HCT116 (cell line): ENCODE measurements around the gene CKS1B. TPM values are rescaled to one million over a fixed set of nuclear protein-coding genes. Genes with fewer than 3 reads are reported as not detected.

Source experiments
- ATAC-seq: fragments of 200-7000 bp; cut with Tn5 transposase; 2 replicates; pipeline ENCODE4 v1.9.1; 2020; ENCODE audit warnings: mild to moderate bottlenecking, moderate library complexity
- BruUV-seq: library from RNA; stranded (reverse); fragments of 400-500 nt; replicated peaks from 2 replicates; lab custom pipeline; 2021; lab: Mats Ljungman, UMichigan
- CTCF ChIA-PET: fragments of 300-600 bp; sonication (Branson Sonifier 250); formaldehyde crosslinking; loops from one replicate; lab custom pipeline; 2021; ENCODE audit warnings: antibody characterized with exemption; lab: Charles Lee
- POLR2A ChIA-PET: fragments of 300-600, 350-600 bp; sonication (Branson Sonifier 250); formaldehyde crosslinking; loops from one replicate; lab custom pipeline; 2021; ENCODE audit warnings: antibody characterized with exemption; lab: Charles Lee
- RAD21 ChIA-PET, 2 experiments: fragments of 300-600 bp; sonication (Branson Sonifier 250); formaldehyde crosslinking; loops; one replicate each; lab custom pipeline; 2023; ENCODE audit warnings: low total read pairs in 2 of 2; ENCODE audit not compliant: uncharacterized antibody in 2 of 2, unreplicated experiment in 2 of 2, low non-redundant PET in 1 of 2; lab: Charles Lee
- DNase-seq: peaks from one replicate; pipeline ENCODE4 v3.0.0-alpha.2; 2010; ENCODE audit warnings: low read depth, low spot score
- H2AFZ ChIP-seq: fragments of 200-600 bp; shearing (Covaris generic), sonication (generic); 2 replicates; pipeline ENCODE4 v1.6.1; 2017; ENCODE audit warnings: low read depth, mixed run types, mixed read lengths, antibody characterized with exemption, low read length; ENCODE audit not compliant: poor library complexity, severe bottlenecking
- H3K27ac ChIP-seq: 2 replicates; pipeline ENCODE4 v1.5.1; 2012; ENCODE audit warnings: low read depth, low read length
- H3K27me3 ChIP-seq: fragments of 200-600 bp; sonication (generic); 2 replicates; pipeline ENCODE4 v1.6.1; 2016; ENCODE audit warnings: mixed run types, low read length, mixed read lengths; ENCODE audit not compliant: insufficient read depth
- H3K36me3 ChIP-seq, 2 experiments: fragments of 200-500 bp in 1 of 2; fragments of 200-600 bp in 1 of 2; sonication (Bioruptor generic) in 1 of 2; sonication (generic) in 1 of 2; 2 replicates each; pipeline versions ENCODE4 v1.5.1 to v1.6.1; 2014 to 2016; ENCODE audit warnings: low read length in 2 of 2, inconsistent platforms in 1 of 2, mixed read lengths in 1 of 2, mixed run types in 1 of 2; ENCODE audit not compliant: insufficient read depth in 2 of 2, control insufficient read depth in 1 of 2
- H3K4me1 ChIP-seq, 2 experiments: fragments of 200-600 bp in 1 of 2; sonication (generic) in 1 of 2; 2 replicates each; pipeline versions ENCODE4 v1.5.1 to v1.6.1; 2012 to 2017; ENCODE audit warnings: low read length in 2 of 2, inconsistent platforms in 1 of 2, mild to moderate bottlenecking in 1 of 2, mixed read lengths in 1 of 2, mixed run types in 1 of 2, moderate library complexity in 1 of 2; ENCODE audit not compliant: insufficient read depth in 2 of 2, control insufficient read depth in 1 of 2
- H3K4me2 ChIP-seq: fragments of 200-600 bp; sonication (generic); 2 replicates; pipeline ENCODE4 v1.6.1; 2017; ENCODE audit warnings: mixed run types, low read length, mixed read lengths
- H3K4me3 ChIP-seq, 2 experiments: fragments of 200-600 bp in 1 of 2; sonication (generic) in 1 of 2; replicated peaks in 1 of 2; 2 replicates each; pipeline ENCODE4 v1.5.1; 2011 to 2016; ENCODE audit warnings: low read length in 2 of 2, control low read depth in 1 of 2, low read depth in 1 of 2, mild to moderate bottlenecking in 1 of 2, mixed read lengths in 1 of 2, mixed run types in 1 of 2
- H3K79me2 ChIP-seq: fragments of 200-600 bp; sonication (generic); 2 replicates; pipeline ENCODE4 v1.6.1; 2017; ENCODE audit warnings: mild to moderate bottlenecking, mixed run types, low read length, moderate library complexity, mixed read lengths; ENCODE audit not compliant: insufficient read depth
- H3K9ac ChIP-seq: fragments of 200-600 bp; sonication (generic); 2 replicates; pipeline ENCODE4 v1.6.1; 2016; ENCODE audit warnings: low read length, mixed read lengths
- H3K9me2 ChIP-seq: fragments of 200-600 bp; sonication (generic), shearing (Covaris generic); 2 replicates; pipeline ENCODE4 v1.6.1; 2017; ENCODE audit warnings: mixed run types, mild to moderate bottlenecking, moderate library complexity; ENCODE audit not compliant: insufficient read depth
- H3K9me3 ChIP-seq, 2 experiments: fragments of 200-500 bp in 1 of 2; fragments of 200-600 bp in 1 of 2; sonication (Bioruptor generic) in 1 of 2; sonication (generic) in 1 of 2; 2 replicates each; pipeline ENCODE4 v1.6.1; 2014 to 2017; ENCODE audit warnings: low read length in 2 of 2, mixed read lengths in 2 of 2, inconsistent platforms in 1 of 2, low read depth in 1 of 2, mild to moderate bottlenecking in 1 of 2, mixed run types in 1 of 2, moderate library complexity in 1 of 2; ENCODE audit not compliant: control insufficient read depth in 1 of 2, insufficient read depth in 1 of 2
- H4K20me1 ChIP-seq: fragments of 200-600 bp; sonication (generic), shearing (Covaris generic); 2 replicates; pipeline ENCODE4 v1.6.1; 2017; ENCODE audit warnings: mixed run types, mild to moderate bottlenecking, moderate library complexity; ENCODE audit not compliant: insufficient read depth
- POLR2AphosphoS5 ChIP-seq: IDR thresholded peaks from 2 replicates; pipeline ENCODE4 v1.6.1; 2011; ENCODE audit warnings: mild to moderate bottlenecking, low read depth, low read length, moderate library complexity
- intact Hi-C: fragments of 100-400 bp; cut with micrococcal nuclease; formaldehyde crosslinking; loops from 2 replicates; pipeline ENCODE4 v1.10.0; 2022
- total RNA-seq: library from RNA; stranded (reverse); gene quantifications from one replicate; pipeline ENCODE4 v1.2.1, GENCODE V29; 2021; ENCODE audit not compliant: unreplicated experiment
- TF ChIP-seq, protein P1 (sequence below): IDR thresholded peaks from 2 replicates; pipeline ENCODE4 v1.6.1; 2012; ENCODE audit warnings: low read depth

The CKS1B gene
- total RNA-seq, 1 experiment from 2014 or later: 229 TPM

GRCh38 chr1:155015527-155016230 is 41.2 kb downstream of the CKS1B start:
- Histone ChIP-seq H2AFZ (no peak overlapping the region), H3K4me2 (no peak overlapping the region), H3K9me2 (no peaks in the 10 kb centered on the region), H3K36me3 (peaks cover 11 to 27% of the 10 kb centered on the region in 2 experiments; a peak in 3 of 4 replicates), H3K9me3 (no peaks in the 10 kb centered on the region), H3K4me3 (no peak overlapping the region), H3K9ac (no peak overlapping the region), H3K27ac (peak overlapping the region; percentile 89; the same call in 1 of the 2 replicates), H3K79me2 (peaks cover 25% of the 10 kb centered on the region; the same call in 1 of the 2 replicates), H3K27me3 (no peaks in the 10 kb centered on the region), H4K20me1 (no peaks in the 10 kb centered on the region), H3K4me1 (peaks cover 28 to 64% of the 10 kb centered on the region in 2 experiments)
- ChIA-PET RAD21 (no interaction called here), CTCF (interaction anchor here (1.0 to 3.0 kb wide), 5 partner anchors 11 to 76 kb away, joined by 3 to 10 read pairs (median 3); partner anchors contain the start of gene ADAM15), POLR2A (interaction anchor here (1.1 to 1.6 kb wide), 3 partner anchors 13 to 15 kb away, joined by 3 to 7 read pairs (median 4); partner anchors contain the start of gene ZBTB7B)
- intact Hi-C loops: loop anchor here (2.0 kb wide), 2 partner anchors 13 to 69 kb away; partner anchors contain the start of gene ZBTB7B
- ATAC-seq: no peak
- TF ChIP-seq POLR2AphosphoS5: 0 out of 2 replicates have a peak, but pooled peaks have one; percentile 12
- TF ChIP-seq, protein P1, sequence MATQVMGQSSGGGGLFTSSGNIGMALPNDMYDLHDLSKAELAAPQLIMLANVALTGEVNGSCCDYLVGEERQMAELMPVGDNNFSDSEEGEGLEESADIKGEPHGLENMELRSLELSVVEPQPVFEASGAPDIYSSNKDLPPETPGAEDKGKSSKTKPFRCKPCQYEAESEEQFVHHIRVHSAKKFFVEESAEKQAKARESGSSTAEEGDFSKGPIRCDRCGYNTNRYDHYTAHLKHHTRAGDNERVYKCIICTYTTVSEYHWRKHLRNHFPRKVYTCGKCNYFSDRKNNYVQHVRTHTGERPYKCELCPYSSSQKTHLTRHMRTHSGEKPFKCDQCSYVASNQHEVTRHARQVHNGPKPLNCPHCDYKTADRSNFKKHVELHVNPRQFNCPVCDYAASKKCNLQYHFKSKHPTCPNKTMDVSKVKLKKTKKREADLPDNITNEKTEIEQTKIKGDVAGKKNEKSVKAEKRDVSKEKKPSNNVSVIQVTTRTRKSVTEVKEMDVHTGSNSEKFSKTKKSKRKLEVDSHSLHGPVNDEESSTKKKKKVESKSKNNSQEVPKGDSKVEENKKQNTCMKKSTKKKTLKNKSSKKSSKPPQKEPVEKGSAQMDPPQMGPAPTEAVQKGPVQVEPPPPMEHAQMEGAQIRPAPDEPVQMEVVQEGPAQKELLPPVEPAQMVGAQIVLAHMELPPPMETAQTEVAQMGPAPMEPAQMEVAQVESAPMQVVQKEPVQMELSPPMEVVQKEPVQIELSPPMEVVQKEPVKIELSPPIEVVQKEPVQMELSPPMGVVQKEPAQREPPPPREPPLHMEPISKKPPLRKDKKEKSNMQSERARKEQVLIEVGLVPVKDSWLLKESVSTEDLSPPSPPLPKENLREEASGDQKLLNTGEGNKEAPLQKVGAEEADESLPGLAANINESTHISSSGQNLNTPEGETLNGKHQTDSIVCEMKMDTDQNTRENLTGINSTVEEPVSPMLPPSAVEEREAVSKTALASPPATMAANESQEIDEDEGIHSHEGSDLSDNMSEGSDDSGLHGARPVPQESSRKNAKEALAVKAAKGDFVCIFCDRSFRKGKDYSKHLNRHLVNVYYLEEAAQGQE: no peak
- no TSS peak for BruUV-seq
- no peak for DNase-seq
